ENCODE data around the gene ST3GAL3.
A peak's percentile ranks its signal among the peaks of the same experiment; 100 is the strongest.

ST3GAL3 gene

GRCh38 chr1:43970911-43971310 lies 263.6 kb downstream of the ST3GAL3 start:
- DNase-seq, result no peak

- no peak for DNase-seq
These were observed 264.1 kb downstream of the ST3GAL3 start for GRCh38 chr1:43971336-43971980.

- no peak for DNase-seq
These were observed 266.7 kb downstream of the ST3GAL3 start for GRCh38 chr1:43973981-43974442.

- peak; percentile 97 to 98 for DNase-seq
These were observed 267.3 kb downstream of the ST3GAL3 start, which contains the start of gene ATP6V0B for GRCh38 chr1:43974443-43975248. Gene ATP6V0B (plus strand): TSS chr1:43974960. CDS start chr1:43975041, 81 bp downstream.

- DNase-seq, result peak; percentile 20 to 25
These were observed 268.1 kb downstream of the ST3GAL3 start for GRCh38 chr1:43975249-43975961.

GRCh38 chr1:43976045-43976444 lies 268.7 kb downstream of the ST3GAL3 start:
- DNase-seq, result no peak

GRCh38 chr1:43976890-43977289 lies 269.6 kb downstream of the ST3GAL3 start:
- no peak for DNase-seq

- DNase-seq, result no peak
These were observed 270.3 kb downstream of the ST3GAL3 start for GRCh38 chr1:43977376-43978263.

- no peak for DNase-seq
These were observed 270.9 kb downstream of the ST3GAL3 start for GRCh38 chr1:43978264-43978550.

GRCh38 chr1:43978551-43979260 lies 271.4 kb downstream of the ST3GAL3 start, which contains the start of gene B4GALT2:
Gene B4GALT2 (plus strand): TSS chr1:43979210. CDS start chr1:43981161, 1,951 bp downstream.
- DNase-seq, result peak; percentile 54 to 55

GRCh38 chr1:43979261-43979527 lies 271.9 kb downstream of the ST3GAL3 start:
- no peak for DNase-seq

- peak; percentile 47 to 54 for DNase-seq
These were observed 272.4 kb downstream of the ST3GAL3 start for GRCh38 chr1:43979528-43980254.

GRCh38 chr1:43980255-43981134 lies 273.2 kb downstream of the ST3GAL3 start:
- DNase-seq, result no peak

Data from activated CD4-positive, alpha-beta T cell treated with anti-CD3 and anti-CD28 coated beads, Interleukin-2, amount 50 U/mL, for 48 hours (primary cell).